Bronchial epithelial cell (primary cell): ENCODE measurements around the gene AUTS2. TPM values are rescaled to one million over a fixed set of nuclear protein-coding genes. Genes with fewer than 3 reads are reported as not detected.
A peak's percentile ranks its signal among the peaks of the same experiment; 100 is the strongest.

ENCODE experiments used
- DNase-seq: peaks from one replicate; pipeline ENCODE4 v3.0.0-alpha.2; 2010; ENCODE audit warnings: low read depth
- FAIRE-seq: peaks from 2 replicates; lab custom pipeline; 2011; peaks lifted over from hg19 to GRCh38; lab: Jason Lieb, UNC
- H3K27me3 ChIP-seq: 2 replicates; pipeline ENCODE4 v1.5.1; 2011; ENCODE audit warnings: low read length; ENCODE audit not compliant: control insufficient read depth, insufficient read depth
- H3K36me3 ChIP-seq: 2 replicates; pipeline ENCODE4 v1.5.1; 2011; ENCODE audit warnings: low read length; ENCODE audit not compliant: control insufficient read depth, insufficient read depth
- H3K4me3 ChIP-seq: 2 replicates; pipeline ENCODE4 v1.5.1; 2011; ENCODE audit warnings: mild to moderate bottlenecking, low read depth, low read length, control low read depth
- total RNA-seq: library from RNA; depleted of rRNA; stranded (reverse); fragments of >200 nt; gene quantifications from 2 replicates; pipeline ENCODE4 v1.2.1, GENCODE V29; 2014
- TF ChIP-seq, protein P1 (sequence below): IDR thresholded peaks from 2 replicates; pipeline ENCODE4 v1.5.1; 2011; ENCODE audit warnings: mild to moderate bottlenecking, moderate library complexity, low read length, control low read depth, inconsistent platforms; ENCODE audit not compliant: insufficient read depth, severe bottlenecking

The AUTS2 gene
- total RNA-seq, 1 donor from 2014 or later = 9.5 TPM

DNA sequence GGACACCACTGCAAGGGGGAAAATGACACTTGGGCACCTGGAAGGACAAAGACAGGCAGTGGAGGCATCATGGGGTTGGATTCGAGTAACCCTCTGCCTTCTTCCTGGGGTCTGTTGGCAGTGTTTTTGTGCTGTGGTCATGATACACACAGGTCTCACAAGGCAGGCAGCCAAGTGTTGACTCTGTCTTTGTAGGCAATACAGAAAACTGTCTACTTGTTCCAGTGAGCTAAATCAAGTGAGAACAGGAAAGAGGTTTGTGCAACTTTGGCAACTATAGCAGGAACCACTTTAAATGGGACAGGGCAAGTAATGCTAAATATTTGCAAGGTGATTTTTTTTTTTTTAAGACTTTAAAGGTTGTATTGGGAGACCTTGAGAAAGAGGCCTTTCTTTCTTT lies 955.1 kb downstream of the AUTS2 start:
- Histone ChIP-seq H3K27me3 (peaks cover 2% of the 10 kb centered on the region), H3K4me3 (no peak overlapping the region), H3K36me3 (no peaks in the 10 kb centered on the region)
- TF ChIP-seq, protein P1, sequence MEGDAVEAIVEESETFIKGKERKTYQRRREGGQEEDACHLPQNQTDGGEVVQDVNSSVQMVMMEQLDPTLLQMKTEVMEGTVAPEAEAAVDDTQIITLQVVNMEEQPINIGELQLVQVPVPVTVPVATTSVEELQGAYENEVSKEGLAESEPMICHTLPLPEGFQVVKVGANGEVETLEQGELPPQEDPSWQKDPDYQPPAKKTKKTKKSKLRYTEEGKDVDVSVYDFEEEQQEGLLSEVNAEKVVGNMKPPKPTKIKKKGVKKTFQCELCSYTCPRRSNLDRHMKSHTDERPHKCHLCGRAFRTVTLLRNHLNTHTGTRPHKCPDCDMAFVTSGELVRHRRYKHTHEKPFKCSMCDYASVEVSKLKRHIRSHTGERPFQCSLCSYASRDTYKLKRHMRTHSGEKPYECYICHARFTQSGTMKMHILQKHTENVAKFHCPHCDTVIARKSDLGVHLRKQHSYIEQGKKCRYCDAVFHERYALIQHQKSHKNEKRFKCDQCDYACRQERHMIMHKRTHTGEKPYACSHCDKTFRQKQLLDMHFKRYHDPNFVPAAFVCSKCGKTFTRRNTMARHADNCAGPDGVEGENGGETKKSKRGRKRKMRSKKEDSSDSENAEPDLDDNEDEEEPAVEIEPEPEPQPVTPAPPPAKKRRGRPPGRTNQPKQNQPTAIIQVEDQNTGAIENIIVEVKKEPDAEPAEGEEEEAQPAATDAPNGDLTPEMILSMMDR = no peak
- DNase-seq = peak; percentile 46
- FAIRE-seq = no peak

DNA sequence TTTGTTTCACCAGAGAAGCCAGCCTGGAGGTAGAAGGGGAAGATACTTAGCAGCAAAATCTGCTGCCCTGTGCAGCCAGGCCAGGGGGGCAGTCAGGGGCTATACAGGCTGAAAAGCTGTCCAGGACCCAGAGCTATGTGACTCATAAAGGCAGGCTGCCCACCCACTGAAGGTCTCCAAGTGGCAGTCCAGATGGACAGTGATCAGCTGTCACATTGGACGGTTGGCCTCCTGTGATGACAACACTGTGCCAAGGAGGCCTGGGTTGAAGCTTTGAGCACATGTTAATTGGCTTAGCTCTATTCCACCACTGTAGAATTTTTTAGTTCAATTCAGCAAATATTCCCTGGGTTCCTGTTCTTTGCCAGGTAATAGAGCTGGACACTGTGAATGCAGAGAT lies 956.4 kb downstream of the AUTS2 start:
- Histone ChIP-seq H3K27me3 (peaks cover 2% of the 10 kb centered on the region), H3K36me3 (no peaks in the 10 kb centered on the region), H3K4me3 (no peak overlapping the region)
- FAIRE-seq (peak; percentile 18), DNase-seq (no peak)
- TF ChIP-seq, protein P1 = no peak

DNA sequence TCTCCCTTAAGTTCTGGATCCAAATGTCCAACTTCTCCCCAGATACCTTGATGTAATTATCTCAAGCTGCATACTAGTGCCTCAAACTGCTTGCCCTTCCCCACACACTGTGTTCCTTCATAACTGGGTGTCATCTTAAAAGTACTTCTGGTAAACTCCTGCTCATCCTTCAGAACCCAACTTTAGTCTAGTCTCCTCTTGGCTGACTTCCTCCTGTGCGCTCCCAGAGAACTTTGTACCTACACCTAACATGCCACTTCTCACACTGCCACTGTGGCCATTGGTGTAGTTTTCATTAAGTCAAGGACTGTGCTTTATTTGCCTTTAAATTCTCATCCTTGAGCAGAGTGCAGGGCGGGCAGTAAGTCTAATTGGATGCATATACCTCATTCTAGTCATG lies 958.5 kb downstream of the AUTS2 start:
- TF ChIP-seq, protein P1 = no peak
- no peak overlapping the region for H3K4me3 ChIP-seq
- DNase-seq = no peak
- no peak for FAIRE-seq
- no peaks in the 10 kb centered on the region for H3K36me3 ChIP-seq
- peaks cover 2% of the 10 kb centered on the region for H3K27me3 ChIP-seq

DNA sequence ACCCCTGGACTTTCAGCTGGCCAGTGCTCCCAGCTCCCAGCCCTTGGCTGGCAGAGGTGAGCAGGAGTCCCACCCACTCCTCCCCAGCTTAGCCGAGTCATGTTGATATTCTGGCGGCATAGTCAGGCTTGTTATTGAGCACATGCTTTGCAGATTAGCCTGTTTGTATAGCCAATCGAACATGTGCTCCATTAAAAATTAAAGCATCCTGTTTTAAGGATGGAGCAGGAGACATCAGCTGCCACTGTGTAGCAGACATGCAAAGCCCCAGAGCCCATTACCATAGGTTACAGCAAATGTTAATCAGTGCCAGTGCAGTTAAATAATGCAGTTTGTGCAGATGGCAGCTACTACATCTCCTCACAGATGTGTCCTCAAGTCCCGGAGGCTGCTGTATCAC lies 959.1 kb downstream of the AUTS2 start:
- H3K27me3 ChIP-seq = peaks cover 2% of the 10 kb centered on the region
- no peak overlapping the region for H3K4me3 ChIP-seq
- FAIRE-seq (no peak), DNase-seq (no peak)
- TF ChIP-seq, protein P1 = no peak
- H3K36me3 ChIP-seq = no peaks in the 10 kb centered on the region

DNA sequence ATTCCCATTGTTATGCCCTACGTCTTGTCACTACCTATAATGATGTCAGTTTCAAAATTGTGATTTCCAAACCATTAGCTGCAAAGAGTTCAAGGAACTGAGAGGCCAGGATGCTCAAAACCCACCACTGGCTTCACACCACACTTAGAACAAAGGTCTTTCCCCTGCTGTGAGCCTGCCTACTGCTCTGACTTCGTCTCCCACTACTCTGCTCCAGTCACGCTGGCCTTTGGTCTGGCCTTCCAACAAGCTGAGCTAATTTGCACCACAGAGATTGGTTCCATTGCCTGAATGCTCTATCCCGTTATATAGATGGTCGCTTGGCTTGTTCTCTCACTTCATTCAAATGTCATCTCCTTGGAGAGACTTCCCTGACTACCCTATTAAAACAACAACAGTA lies 961.5 kb downstream of the AUTS2 start:
- DNase-seq (no peak), FAIRE-seq (no peak)
- H3K27me3 ChIP-seq = peaks cover 2% of the 10 kb centered on the region
- no peaks in the 10 kb centered on the region for H3K36me3 ChIP-seq
- no peak overlapping the region for H3K4me3 ChIP-seq
- TF ChIP-seq, protein P1 = no peak

DNA sequence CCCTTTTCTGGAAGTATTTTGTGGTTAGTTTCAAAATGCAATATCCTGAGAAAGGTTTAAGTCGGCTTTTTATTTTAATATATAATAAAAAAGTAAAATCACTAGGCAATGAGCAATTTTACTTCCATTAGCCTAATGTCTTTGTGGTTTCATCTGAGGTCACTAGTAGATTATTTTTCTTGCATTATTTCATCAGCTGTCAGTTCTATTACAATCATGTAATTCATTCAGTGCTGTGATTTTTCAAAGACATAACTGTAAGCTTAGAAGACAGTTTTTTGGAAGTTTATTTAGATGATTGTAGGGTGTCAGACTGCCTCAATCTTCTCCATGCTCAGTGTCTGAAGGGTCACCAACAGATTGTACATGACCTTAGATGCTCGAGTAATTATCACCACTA lies 965.7 kb downstream of the AUTS2 start:
- DNase-seq (no peak), FAIRE-seq (no peak)
- Histone ChIP-seq H3K36me3 (no peaks in the 10 kb centered on the region), H3K4me3 (no peak overlapping the region), H3K27me3 (no peaks in the 10 kb centered on the region)
- TF ChIP-seq, protein P1 = no peak
